Stomach (tissue), 4 donors: Measurements from ENCODE around the gene GOLGA7B.

ENCODE experiments used
- POLR2AphosphoS5 ChIP-seq, 3 donors: sonication (generic); formaldehyde crosslinking; IDR thresholded peaks; one replicate each; pipeline ENCODE4 v1.6.1; 2016; ENCODE audit warnings: antibody characterized with exemption in 3 of 3
- TF ChIP-seq, protein P1 (sequence below), 7 experiments: fragments of 450-650 bp in 4 of 7; fragments of 200-600 bp in 3 of 7; sonication (generic) in 3 of 7; IDR thresholded peaks; one replicate each; pipeline ENCODE4 v1.5.1; 2016 to 2019; ENCODE audit warnings: antibody characterized with exemption in 7 of 7, control low read depth in 2 of 7, mild to moderate bottlenecking in 1 of 7

DNA sequence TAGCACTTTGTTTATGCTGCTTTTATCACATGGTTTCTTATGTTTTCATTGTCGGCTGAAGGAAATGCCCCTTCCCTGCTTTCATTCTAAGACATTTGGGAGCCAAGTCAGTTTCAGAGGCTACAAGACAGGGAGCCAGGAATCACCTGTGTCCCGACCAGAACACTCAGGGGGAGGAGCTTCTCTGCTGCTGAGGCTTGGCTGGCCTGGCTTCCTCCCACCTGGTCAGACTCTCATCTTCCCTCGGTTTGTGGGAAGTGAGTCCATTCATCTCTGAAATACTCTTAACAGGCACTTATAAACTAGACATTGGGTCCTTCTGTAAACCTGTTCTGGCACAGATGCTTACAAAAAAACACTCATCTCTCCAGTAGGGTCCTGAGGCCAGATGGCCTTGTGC, 19.6 kb upstream of the GOLGA7B start:
- TF ChIP-seq POLR2AphosphoS5 (IDR thresholded peaks at IDR 0.05), result no peak
- TF ChIP-seq, protein P1, sequence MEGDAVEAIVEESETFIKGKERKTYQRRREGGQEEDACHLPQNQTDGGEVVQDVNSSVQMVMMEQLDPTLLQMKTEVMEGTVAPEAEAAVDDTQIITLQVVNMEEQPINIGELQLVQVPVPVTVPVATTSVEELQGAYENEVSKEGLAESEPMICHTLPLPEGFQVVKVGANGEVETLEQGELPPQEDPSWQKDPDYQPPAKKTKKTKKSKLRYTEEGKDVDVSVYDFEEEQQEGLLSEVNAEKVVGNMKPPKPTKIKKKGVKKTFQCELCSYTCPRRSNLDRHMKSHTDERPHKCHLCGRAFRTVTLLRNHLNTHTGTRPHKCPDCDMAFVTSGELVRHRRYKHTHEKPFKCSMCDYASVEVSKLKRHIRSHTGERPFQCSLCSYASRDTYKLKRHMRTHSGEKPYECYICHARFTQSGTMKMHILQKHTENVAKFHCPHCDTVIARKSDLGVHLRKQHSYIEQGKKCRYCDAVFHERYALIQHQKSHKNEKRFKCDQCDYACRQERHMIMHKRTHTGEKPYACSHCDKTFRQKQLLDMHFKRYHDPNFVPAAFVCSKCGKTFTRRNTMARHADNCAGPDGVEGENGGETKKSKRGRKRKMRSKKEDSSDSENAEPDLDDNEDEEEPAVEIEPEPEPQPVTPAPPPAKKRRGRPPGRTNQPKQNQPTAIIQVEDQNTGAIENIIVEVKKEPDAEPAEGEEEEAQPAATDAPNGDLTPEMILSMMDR (IDR thresholded peaks at IDR 0.05), result no peak
